Measurements from ENCODE around the gene TRIM17. TPM values are rescaled to one million over a fixed set of nuclear protein-coding genes. Genes with fewer than 3 reads are reported as not detected.

The TRIM17 gene
- total and polyA plus RNA-seq, 9 donors = 0.72 to 10.0 (median 3.0) TPM

GRCh38 chr1:228404107-228404720 is 12.4 kb downstream of the TRIM17 start:
- Histone ChIP-seq H3K27me3 (no peaks in the 10 kb centered on the region), H3K9me3 (no peaks in the 10 kb centered on the region), H3K36me3 (no peaks in the 10 kb centered on the region), H3K4me3 (no peak overlapping the region), H3K4me1 (ENCODE audit: insufficient read depth) (peaks cover 13% of the 10 kb centered on the region), H3K27ac (no peak overlapping the region)
- 72 to 88% (median 81%) methylated on average over 3 of the region's 3 CpGs for WGBS, 3 donors
- DNase-seq = peak in 1 of 5 donors; percentile 15
- intact Hi-C loops (cut with DNase I) = loop anchor here in 1 of 4 donors (10.0 kb wide), 1 partner anchor 239 kb away; the partner anchor contains the start of gene IBA57
- TF ChIP-seq EP300 (IDR thresholded peaks at IDR 0.05) (no peak), CTCF (IDR thresholded peaks at IDR 0.05) (no peak), POLR2A (IDR thresholded peaks at IDR 0.05) (no peak)

- Histone ChIP-seq H3K36me3 (no peaks in the 10 kb centered on the region), H3K27ac (no peak overlapping the region), H3K4me1 (ENCODE audit: insufficient read depth) (peaks cover 13% of the 10 kb centered on the region), H3K9me3 (no peaks in the 10 kb centered on the region), H3K4me3 (no peak overlapping the region), H3K27me3 (no peaks in the 10 kb centered on the region)
- WGBS, 3 donors = 88 to 92% (median 91%) methylated on average over 9 of the region's 9 CpGs
- TF ChIP-seq POLR2A (IDR thresholded peaks at IDR 0.05) = no peak
- TF ChIP-seq CTCF (IDR thresholded peaks at IDR 0.05) = no peak
- no peak for TF ChIP-seq EP300 (IDR thresholded peaks at IDR 0.05)
- DNase-seq = peak in 1 of 5 donors; percentile 12
- intact Hi-C loops (cut with DNase I) = loop anchor here in 1 of 4 donors (10.0 kb wide), 1 partner anchor 238 kb away; the partner anchor contains the start of gene IBA57
Measured at GRCh38 chr1:228403231-228403631, 13.4 kb downstream of the TRIM17 start.

- H3K4me3 ChIP-seq = no peak overlapping the region
- intact Hi-C loops (cut with DNase I) = loop anchor here in 1 of 4 donors (10.0 kb wide), 1 partner anchor 238 kb away; the partner anchor contains the start of gene IBA57
- no peaks in the 10 kb centered on the region for H3K27me3 ChIP-seq
- no peaks in the 10 kb centered on the region for H3K9me3 ChIP-seq
- peaks cover 13% of the 10 kb centered on the region for H3K4me1 ChIP-seq (ENCODE audit: insufficient read depth)
- DNase-seq = no peak
- no peak overlapping the region for H3K27ac ChIP-seq
- TF ChIP-seq CTCF (IDR thresholded peaks at IDR 0.05) = no peak
- TF ChIP-seq POLR2A (IDR thresholded peaks at IDR 0.05) = no peak
- TF ChIP-seq EP300 (IDR thresholded peaks at IDR 0.05) = no peak
- H3K36me3 ChIP-seq = no peaks in the 10 kb centered on the region
- WGBS, 3 donors = 90 to 96% (median 95%) methylated on average over 5 of the region's 5 CpGs
Measured at GRCh38 chr1:228402641-228403025, 14.0 kb downstream of the TRIM17 start.

GRCh38 chr1:228401782-228402640 is 14.7 kb downstream of the TRIM17 start:
- Histone ChIP-seq H3K4me1 (ENCODE audit: insufficient read depth) (peaks cover 10% of the 10 kb centered on the region), H3K27ac (no peak overlapping the region), H3K27me3 (no peaks in the 10 kb centered on the region), H3K36me3 (no peaks in the 10 kb centered on the region), H3K9me3 (no peaks in the 10 kb centered on the region), H3K4me3 (no peak overlapping the region)
- WGBS, 3 donors = 92 to 93% (median 92%) methylated on average over 13 to 14 of the region's 14 CpGs
- intact Hi-C loops (cut with DNase I) = loop anchor here in 1 of 4 donors (10.0 kb wide), 1 partner anchor 237 kb away; the partner anchor contains the start of gene IBA57
- peak in 2 of 5 donors; percentile 11 to 24 for DNase-seq
- no peak for TF ChIP-seq CTCF (IDR thresholded peaks at IDR 0.05)
- no peak for TF ChIP-seq EP300 (IDR thresholded peaks at IDR 0.05)
- no peak for TF ChIP-seq POLR2A (IDR thresholded peaks at IDR 0.05)
